Subcutaneous abdominal adipose tissue (tissue), 5 donors: ENCODE results near the gene LGALS9C.
"Not testable (repeated sequence)": the region's sequence is repeated elsewhere in the genome, so short reads cannot be mapped to it uniquely, and the experiment has no call there.

Experiments used
- H3K27ac ChIP-seq: one replicate; pipeline ENCODE4 v1.7.0; 2013; ENCODE audit warnings: low read depth, mild to moderate bottlenecking, inconsistent platforms, low read length, moderate library complexity
- H3K27me3 ChIP-seq, 5 donors: one replicate each; pipeline ENCODE4 v1.7.0; 2013; ENCODE audit warnings: low read length in 5 of 5, inconsistent platforms in 1 of 5; ENCODE audit not compliant: control insufficient read depth in 5 of 5, insufficient read depth in 4 of 5
- H3K36me3 ChIP-seq, 5 donors: one replicate each; pipeline ENCODE4 v1.7.0; 2013; ENCODE audit warnings: low read length in 5 of 5; ENCODE audit not compliant: control insufficient read depth in 5 of 5, insufficient read depth in 5 of 5
- H3K4me1 ChIP-seq, 5 donors: one replicate each; pipeline ENCODE4 v1.7.0; 2013; ENCODE audit warnings: low read length in 5 of 5, mild to moderate bottlenecking in 3 of 5, moderate library complexity in 1 of 5; ENCODE audit not compliant: control insufficient read depth in 5 of 5, insufficient read depth in 5 of 5
- H3K4me3 ChIP-seq, 5 donors: one replicate each; pipeline ENCODE4 v1.7.0; 2013; ENCODE audit warnings: low read length in 5 of 5, low read depth in 1 of 5
- H3K9ac ChIP-seq, 5 donors: one replicate each; pipeline ENCODE4 v1.7.0; 2013; ENCODE audit warnings: low read length in 5 of 5, mild to moderate bottlenecking in 4 of 5, moderate library complexity in 3 of 5
- H3K9me3 ChIP-seq, 5 donors: one replicate each; pipeline ENCODE4 v1.7.0; 2013; ENCODE audit warnings: low read length in 5 of 5; ENCODE audit not compliant: control insufficient read depth in 5 of 5
- donor health status: healthy.
- donor health status: healthy.
- donor health status: healthy.
- donor health status: healthy.
- donor health status: healthy.

LGALS9C gene

DNA sequence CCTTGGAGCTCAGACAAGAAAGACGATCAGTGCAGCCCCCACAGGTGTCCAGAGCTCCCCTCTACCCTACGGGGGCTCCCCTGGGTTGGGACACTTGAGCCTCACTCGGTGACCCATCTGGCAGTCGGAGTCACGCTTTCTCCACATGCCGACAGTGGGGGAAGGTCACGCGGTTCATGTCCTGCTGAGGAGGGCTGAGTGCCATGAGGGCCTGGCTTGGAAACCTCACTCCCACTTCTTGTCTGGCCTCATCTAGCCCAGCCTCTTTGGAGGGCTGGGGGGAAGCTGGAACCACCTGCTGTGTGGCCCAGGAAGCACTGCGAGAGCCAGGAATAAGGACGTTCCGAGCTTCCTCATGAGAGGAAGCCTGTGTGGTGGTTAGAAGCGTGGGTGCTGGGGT is 1.8 kb downstream of the LGALS9C start:
- H3K4me1 ChIP-seq, H3K36me3 ChIP-seq, H3K4me3 ChIP-seq, H3K27ac ChIP-seq, H3K9me3 ChIP-seq, H3K9ac ChIP-seq, H3K27me3 ChIP-seq: not testable (repeated sequence)

DNA sequence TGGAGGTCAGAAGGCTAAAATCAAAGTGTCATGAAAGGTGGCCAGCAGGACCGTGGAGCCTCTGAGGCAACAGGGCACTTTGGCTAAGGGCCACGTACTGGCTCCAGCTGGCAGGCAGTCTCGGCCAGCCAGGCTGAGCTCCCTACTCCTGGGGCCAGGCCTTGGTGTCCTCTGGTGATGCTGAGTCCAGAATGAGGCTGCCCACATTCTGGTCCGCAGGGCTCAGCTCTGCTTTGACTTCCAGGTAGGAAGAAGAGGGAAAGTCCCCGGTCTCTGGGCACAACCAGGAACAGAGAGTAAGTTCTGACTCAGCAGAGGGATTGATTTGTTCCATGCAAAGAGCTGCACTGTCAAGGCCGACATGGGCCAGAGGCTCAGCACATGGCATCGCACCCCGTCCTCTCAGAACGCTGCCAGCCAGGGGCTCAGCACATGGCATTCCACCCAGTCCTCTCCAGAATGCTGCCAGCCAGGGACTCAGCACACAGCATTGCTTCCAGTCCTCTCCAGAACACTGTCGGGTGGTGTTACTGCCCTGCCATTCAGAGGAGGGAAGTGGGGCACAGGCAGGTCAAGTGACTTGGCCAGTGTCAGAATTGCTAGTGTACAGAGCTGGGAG is 2.5 kb downstream of the LGALS9C start:
- not testable (repeated sequence) for H3K4me1 ChIP-seq, H3K36me3 ChIP-seq, H3K9me3 ChIP-seq, H3K27ac ChIP-seq, H3K9ac ChIP-seq, H3K27me3 ChIP-seq, H3K4me3 ChIP-seq

DNA sequence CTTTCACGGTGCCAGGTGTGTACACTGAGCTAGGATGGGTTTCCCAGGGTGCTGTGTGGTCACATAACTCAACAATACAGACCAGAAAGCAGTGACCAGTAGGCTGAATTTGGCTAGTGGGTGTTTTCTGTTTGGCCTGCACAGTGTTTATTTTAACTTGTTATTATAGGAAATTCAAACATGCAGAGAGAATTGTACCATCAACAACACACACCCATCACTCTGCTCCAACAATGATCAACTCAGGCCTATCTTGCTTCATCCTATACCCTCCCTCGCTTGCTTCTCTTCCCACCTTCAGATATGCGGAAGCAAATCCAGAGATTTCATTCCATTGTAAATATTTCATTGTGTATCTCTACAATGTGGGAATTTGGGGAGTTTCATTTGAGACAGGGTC is 5.2 kb downstream of the LGALS9C start:
- H3K27ac ChIP-seq, H3K9ac ChIP-seq: not testable (repeated sequence)

DNA sequence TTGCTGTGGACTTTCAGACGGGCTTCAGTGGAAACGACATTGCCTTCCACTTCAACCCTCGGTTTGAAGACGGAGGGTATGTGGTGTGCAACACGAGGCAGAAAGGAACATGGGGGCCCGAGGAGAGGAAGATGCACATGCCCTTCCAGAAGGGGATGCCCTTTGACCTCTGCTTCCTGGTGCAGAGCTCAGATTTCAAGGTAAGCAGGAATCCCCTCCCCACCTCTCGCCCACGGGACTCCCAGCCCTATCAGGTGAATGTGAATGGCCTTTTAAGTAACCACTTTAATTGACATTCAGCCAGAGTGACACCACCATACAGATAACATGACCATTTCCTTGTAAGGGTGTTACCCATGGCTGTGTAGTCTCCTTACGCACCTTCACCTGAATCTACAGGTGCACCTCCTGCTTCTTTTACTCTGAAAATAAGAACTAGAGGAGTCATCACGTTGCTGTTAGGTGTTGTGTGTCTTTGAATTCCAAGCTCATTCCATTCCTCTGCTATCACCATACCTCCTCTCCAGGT is 9.4 kb downstream of the LGALS9C start:
- H3K27me3 ChIP-seq, result not testable (repeated sequence)

More for the DNA sequence above, 5.2 kb downstream of the LGALS9C start:
- not testable (repeated sequence) for H3K9me3 ChIP-seq, H3K4me3 ChIP-seq, H3K36me3 ChIP-seq, H3K4me1 ChIP-seq, H3K27me3 ChIP-seq

DNA sequence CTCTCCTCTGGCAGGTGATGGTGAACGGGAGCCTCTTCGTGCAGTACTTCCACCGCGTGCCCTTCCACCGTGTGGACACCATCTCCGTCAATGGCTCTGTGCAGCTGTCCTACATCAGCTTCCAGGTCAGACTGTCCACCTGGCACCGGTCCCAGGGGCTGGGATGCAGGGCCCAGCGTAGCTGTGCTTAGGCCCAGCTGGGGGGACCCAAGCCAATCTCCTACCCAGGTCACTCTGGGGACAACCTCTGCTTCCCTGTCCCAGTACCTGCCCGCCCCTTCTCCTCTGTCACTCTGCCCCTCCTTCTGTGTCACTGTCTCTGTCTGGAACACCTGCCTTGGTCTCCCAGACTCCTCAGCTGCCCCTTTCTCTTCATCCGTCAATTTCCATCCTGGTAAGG is 11.0 kb downstream of the LGALS9C start:
- H3K27ac ChIP-seq, H3K9ac ChIP-seq, H3K27me3 ChIP-seq, H3K9me3 ChIP-seq, H3K4me3 ChIP-seq, H3K36me3 ChIP-seq, H3K4me1 ChIP-seq: not testable (repeated sequence)

More for the DNA sequence above, 9.4 kb downstream of the LGALS9C start:
- not testable (repeated sequence) for H3K27ac ChIP-seq, H3K9me3 ChIP-seq, H3K9ac ChIP-seq, H3K36me3 ChIP-seq, H3K4me1 ChIP-seq, H3K4me3 ChIP-seq

DNA sequence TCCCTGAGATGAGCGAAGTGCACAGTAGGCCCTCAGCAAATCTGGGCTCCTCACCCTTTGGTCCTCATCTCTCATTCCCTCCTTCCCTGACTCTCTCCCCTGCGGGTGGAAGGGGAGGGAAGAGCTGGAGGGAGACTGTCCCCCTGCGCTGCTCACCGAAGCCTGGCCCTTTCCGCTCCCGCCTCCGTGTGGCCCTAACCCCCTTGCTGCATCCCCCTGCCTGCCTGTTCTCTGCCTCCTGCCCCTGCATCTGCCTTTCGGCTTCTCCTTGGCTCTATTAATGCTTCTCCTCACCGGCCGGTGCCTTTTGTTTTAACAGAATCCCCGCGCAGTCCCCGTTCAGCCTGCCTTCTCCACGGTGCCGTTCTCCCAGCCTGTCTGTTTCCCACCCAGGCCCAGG is 12.0 kb downstream of the LGALS9C start:
- H3K4me3 ChIP-seq, result not testable (repeated sequence)

DNA sequence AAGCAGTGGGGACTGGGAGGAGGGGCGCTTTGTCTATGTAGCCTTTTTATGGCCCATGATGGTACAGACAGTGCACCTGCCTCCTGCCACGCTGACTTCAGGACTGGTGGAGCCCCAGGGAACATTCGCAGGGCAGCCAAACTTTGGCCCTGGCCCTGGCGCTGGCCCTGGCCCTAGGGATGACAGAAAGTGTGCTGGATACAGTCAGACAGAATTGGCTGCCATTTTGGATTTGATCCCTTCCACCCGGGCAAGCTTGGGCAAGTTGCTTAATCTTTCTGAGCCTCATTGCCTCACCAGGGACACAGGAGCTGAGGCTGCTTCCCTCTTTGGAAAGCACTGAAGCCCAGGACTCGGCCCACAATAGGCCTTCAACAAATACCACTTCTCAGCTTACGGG is 13.4 kb downstream of the LGALS9C start:
- H3K36me3 ChIP-seq, H3K4me1 ChIP-seq, H3K9ac ChIP-seq, H3K27ac ChIP-seq, H3K27me3 ChIP-seq, H3K9me3 ChIP-seq, H3K4me3 ChIP-seq: not testable (repeated sequence)

More for the DNA sequence above, 12.0 kb downstream of the LGALS9C start:
- not testable (repeated sequence) for H3K27me3 ChIP-seq, H3K27ac ChIP-seq, H3K9me3 ChIP-seq, H3K36me3 ChIP-seq, H3K4me1 ChIP-seq, H3K9ac ChIP-seq

DNA sequence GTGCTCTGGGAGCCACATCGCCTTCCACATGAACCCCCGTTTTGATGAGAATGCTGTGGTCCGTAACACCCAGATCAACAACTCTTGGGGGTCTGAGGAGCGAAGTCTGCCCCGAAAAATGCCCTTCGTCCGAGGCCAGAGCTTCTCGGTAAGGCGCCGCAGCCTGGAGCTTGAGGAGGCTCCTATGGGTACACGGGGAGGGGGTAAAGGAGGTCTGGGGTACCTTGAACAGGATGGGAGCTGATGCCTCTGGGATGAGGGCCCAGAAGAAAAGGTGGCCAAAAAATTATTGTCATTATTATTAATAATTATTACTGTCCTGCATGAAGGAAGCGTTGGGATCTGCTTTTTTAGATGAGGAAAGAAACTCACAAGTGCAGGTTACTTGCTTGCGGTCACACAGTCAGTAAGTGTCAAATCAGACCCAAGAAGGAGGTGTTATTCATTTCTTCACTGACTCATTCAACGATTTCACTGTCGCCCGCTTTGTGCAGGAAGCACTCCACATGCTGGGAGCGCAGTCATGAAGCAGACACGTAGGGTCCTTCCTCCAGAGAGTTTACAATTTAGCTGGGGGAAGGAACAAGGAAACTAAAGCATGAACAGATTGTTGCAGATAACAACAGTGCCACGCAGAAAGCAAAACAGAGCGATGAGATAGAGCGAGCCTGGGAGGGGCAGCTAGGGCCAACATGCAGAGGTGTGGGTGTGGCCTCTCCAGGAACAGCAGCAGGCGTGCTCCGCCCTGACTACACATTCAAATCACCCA is 16.3 kb downstream of the LGALS9C start:
- not testable (repeated sequence) for H3K4me3 ChIP-seq, H3K4me1 ChIP-seq, H3K36me3 ChIP-seq, H3K9ac ChIP-seq, H3K9me3 ChIP-seq, H3K27ac ChIP-seq, H3K27me3 ChIP-seq

DNA sequence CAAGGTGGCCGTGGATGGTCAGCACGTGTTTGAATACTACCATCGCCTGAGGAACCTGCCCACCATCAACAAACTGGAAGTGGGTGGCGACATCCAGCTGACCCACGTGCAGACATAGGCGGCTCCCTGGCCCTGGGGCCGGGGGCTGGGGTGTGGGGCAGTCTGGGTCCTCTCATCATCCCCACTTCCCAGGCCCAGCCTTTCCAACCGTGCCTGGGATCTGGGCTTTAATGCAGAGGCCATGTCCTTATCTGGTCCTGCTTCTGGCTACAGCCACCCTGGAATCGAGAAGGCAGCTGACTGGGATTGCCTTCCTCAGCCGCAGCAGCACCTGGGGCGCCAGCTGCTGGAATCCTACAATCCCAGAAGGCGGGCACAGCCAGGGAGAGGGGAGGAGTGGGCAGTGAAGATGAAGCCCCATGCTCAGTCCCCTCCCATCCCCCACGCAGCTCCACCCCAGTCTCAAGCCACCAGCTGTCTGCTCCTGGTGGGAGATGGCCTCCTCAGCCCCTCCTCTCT is 17.7 kb downstream of the LGALS9C start:
- H3K9me3 ChIP-seq, H3K9ac ChIP-seq, H3K36me3 ChIP-seq, H3K4me1 ChIP-seq, H3K27ac ChIP-seq, H3K27me3 ChIP-seq, H3K4me3 ChIP-seq: not testable (repeated sequence)

DNA sequence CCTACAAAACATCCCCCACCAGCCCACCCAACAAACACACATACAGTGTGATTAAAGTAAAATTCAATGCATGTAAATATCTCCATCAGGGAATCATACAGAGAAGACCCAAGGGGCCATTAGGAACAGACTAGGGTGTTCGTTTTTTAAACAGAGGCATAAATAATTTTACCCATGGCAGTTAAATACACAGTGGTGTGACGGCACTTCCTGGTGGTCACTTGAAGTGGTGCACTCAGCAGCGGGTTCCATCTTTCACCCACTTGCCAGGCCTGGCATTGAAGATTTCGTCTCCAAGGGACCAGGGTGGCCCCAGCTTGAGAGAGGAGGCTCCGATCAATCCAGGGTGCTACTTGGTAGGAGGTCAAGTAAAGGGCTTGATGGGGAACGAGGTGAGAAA is 20.5 kb downstream of the LGALS9C start:
- not testable (repeated sequence) for H3K9me3 ChIP-seq, H3K4me3 ChIP-seq, H3K9ac ChIP-seq, H3K27ac ChIP-seq, H3K27me3 ChIP-seq, H3K36me3 ChIP-seq, H3K4me1 ChIP-seq
